ENCODE data around the gene LIMD2. TPM values are rescaled to one million over a fixed set of nuclear protein-coding genes. Genes with fewer than 3 reads are reported as not detected.

LIMD2 gene
- total RNA-seq, 2 donors from 2014 or later = 2.7 to 5.6 TPM

- no peak for DNase-seq (ENCODE audit: low spot score)
- H3K27me3 ChIP-seq = no peaks in the 10 kb centered on the region
- TF ChIP-seq, protein P1, sequence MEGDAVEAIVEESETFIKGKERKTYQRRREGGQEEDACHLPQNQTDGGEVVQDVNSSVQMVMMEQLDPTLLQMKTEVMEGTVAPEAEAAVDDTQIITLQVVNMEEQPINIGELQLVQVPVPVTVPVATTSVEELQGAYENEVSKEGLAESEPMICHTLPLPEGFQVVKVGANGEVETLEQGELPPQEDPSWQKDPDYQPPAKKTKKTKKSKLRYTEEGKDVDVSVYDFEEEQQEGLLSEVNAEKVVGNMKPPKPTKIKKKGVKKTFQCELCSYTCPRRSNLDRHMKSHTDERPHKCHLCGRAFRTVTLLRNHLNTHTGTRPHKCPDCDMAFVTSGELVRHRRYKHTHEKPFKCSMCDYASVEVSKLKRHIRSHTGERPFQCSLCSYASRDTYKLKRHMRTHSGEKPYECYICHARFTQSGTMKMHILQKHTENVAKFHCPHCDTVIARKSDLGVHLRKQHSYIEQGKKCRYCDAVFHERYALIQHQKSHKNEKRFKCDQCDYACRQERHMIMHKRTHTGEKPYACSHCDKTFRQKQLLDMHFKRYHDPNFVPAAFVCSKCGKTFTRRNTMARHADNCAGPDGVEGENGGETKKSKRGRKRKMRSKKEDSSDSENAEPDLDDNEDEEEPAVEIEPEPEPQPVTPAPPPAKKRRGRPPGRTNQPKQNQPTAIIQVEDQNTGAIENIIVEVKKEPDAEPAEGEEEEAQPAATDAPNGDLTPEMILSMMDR (IDR thresholded peaks at IDR 0.05) = no peak
- no peak overlapping the region for H3K27ac ChIP-seq
- no peak overlapping the region for H3K4me3 ChIP-seq
- no peaks in the 10 kb centered on the region for H3K9me3 ChIP-seq
- H3K4me1 ChIP-seq = peaks cover 0 to 9% of the 10 kb centered on the region in 2 donors
- H3K36me3 ChIP-seq = peaks cover 83% of the 10 kb centered on the region
These were observed 10.4 kb downstream of the LIMD2 start for GRCh38 chr17:63689479-63689878.

DNA sequence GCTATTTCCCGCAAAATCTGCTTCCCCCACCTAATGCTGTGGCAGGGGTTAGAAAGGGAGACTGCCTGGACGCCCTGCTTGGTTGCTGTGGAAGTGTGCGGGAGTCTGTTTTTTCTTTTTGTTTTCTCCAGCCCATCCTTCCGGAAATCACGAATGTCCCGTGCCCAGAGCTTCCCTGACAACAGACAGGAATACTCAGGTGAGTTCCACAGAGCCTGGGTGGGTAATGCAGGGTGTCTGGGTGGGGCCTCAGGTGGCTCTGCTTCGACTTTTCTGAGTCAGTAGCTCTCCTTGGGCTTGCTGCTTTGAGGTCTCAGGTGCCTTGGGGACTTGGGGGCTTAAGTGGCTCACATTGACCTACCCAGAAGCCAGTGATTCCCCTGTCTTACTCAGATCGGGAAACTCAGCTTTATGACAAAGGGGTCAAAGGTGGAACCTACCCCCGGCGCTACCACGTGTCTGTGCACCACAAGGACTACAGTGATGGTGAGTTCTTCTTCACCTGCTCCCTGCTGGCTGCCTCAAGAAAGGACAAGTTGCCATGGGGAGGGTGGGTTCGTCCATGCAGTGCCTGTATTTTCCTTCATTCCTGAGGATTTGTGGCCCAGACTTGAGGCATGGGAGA lies 11.4 kb downstream of the LIMD2 start:
- H3K27ac ChIP-seq = no peak overlapping the region
- H3K4me3 ChIP-seq = no peak overlapping the region
- H3K27me3 ChIP-seq = no peaks in the 10 kb centered on the region
- DNase-seq (ENCODE audit: low spot score) = no peak
- TF ChIP-seq, protein P1 (IDR thresholded peaks at IDR 0.05) = no peak
- H3K9me3 ChIP-seq = no peaks in the 10 kb centered on the region
- H3K4me1 ChIP-seq = peaks cover 0 to 9% of the 10 kb centered on the region in 2 donors
- peaks cover 77% of the 10 kb centered on the region for H3K36me3 ChIP-seq

DNA sequence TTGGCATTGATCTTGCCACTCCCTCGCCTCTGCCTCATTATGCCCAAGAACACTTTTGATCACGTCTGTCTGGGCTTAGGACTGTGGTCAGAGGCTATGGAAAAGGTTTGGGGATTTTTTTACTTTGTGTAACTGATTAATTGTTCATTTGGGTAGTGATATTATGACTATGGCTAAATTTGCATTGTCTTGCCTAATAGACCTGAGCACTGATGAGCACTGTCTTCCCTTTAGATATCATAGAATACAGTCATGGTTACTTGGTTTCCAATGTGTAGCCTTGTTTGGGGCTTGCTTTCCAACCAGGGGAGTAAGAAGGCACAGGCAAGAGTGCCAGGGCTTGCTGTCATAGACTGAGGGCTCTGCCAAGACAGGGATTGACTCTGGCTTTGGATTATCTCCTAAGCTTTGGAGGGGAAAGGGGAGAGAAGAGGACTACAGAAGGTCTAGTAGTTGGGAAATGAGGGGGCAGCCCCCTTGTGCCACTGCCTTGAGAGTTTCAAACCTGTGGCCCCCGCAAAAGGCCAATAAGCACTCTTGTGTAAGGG lies 13.7 kb downstream of the LIMD2 start:
- H3K4me1 ChIP-seq = peaks cover 0 to 15% of the 10 kb centered on the region in 2 donors
- TF ChIP-seq, protein P1 (IDR thresholded peaks at IDR 0.05) = no peak
- H3K27ac ChIP-seq = no peak overlapping the region

GRCh38 chr17:63685578-63685977 lies 14.3 kb downstream of the LIMD2 start:
- no peak for DNase-seq (ENCODE audit: low spot score)
- H3K9me3 ChIP-seq = no peaks in the 10 kb centered on the region
- TF ChIP-seq, protein P1 (IDR thresholded peaks at IDR 0.05) = no peak
- peaks cover 69% of the 10 kb centered on the region for H3K36me3 ChIP-seq
- H3K27ac ChIP-seq = no peak overlapping the region
- H3K27me3 ChIP-seq = no peaks in the 10 kb centered on the region
- no peak overlapping the region for H3K4me3 ChIP-seq
- peaks cover 0 to 18% of the 10 kb centered on the region in 2 donors for H3K4me1 ChIP-seq

More for the DNA sequence above, 13.7 kb downstream of the LIMD2 start:
- peaks cover 76% of the 10 kb centered on the region for H3K36me3 ChIP-seq
- H3K4me3 ChIP-seq = no peak overlapping the region
- H3K9me3 ChIP-seq = no peaks in the 10 kb centered on the region
- no peaks in the 10 kb centered on the region for H3K27me3 ChIP-seq
- no peak for DNase-seq (ENCODE audit: low spot score)

DNA sequence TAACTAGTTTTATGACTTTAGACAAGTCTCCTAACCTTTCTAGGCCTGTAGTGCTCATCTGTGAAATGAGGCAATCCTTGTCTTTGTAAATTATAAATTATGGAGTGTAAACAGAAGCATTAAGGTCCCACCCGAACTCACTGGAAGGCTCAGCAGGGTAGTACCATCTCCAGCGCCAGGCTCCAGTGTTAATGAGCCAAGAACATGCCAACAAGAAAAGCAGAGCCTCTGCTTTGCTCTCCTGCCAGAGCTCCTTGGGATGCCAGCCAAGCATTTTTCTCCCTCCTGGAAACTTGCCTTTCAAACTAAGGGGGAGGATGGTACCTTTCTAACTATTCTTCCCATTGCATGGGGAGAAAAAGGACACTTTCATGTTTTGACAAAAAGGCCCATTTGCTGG lies 14.9 kb downstream of the LIMD2 start:
- Histone ChIP-seq H3K4me3 (no peak overlapping the region), H3K27ac (no peak overlapping the region), H3K36me3 (peaks cover 64% of the 10 kb centered on the region), H3K9me3 (no peaks in the 10 kb centered on the region), H3K4me1 (peaks cover 0 to 18% of the 10 kb centered on the region in 2 donors), H3K27me3 (no peaks in the 10 kb centered on the region)
- TF ChIP-seq, protein P1 (IDR thresholded peaks at IDR 0.05) = no peak
- no peak for DNase-seq (ENCODE audit: low spot score)
